HepG2 (cell line): ENCODE results near the gene SPECC1L. TPM values are rescaled to one million over a fixed set of nuclear protein-coding genes. Genes with fewer than 3 reads are reported as not detected.

Source experiments
- ATF7-NPFF ChIP-seq: sonication (generic); formaldehyde crosslinking; IDR thresholded peaks from 2 replicates; pipeline ENCODE4 v1.8.1; 2023; ENCODE audit warnings: mild to moderate bottlenecking, low read depth, missing genetic modification reagents, moderate library complexity
- FOXM1 ChIP-seq: sonication (generic); formaldehyde crosslinking; IDR thresholded peaks from 2 replicates; pipeline ENCODE4 v1.5.0; 2020; ENCODE audit warnings: missing genetic modification reagents
- HNRNPLL ChIP-seq: fragments of 200-400 bp; formaldehyde crosslinking; IDR thresholded peaks from 2 replicates; pipeline ENCODE4 v1.6.1; 2017; ENCODE audit warnings: mild to moderate bottlenecking, low read depth, low read length; ENCODE audit not compliant: poor library complexity, severe bottlenecking
- HOXD1 ChIP-seq: sonication (generic); formaldehyde crosslinking; IDR thresholded peaks from 2 replicates; pipeline ENCODE4 v1.5.0; 2020; ENCODE audit warnings: missing genetic modification reagents
- KLF11 ChIP-seq: IDR thresholded peaks from 2 replicates; pipeline ENCODE4 v1.6.1; 2016; ENCODE audit warnings: missing compliant biosample characterization
- MAZ ChIP-seq, 2 experiments: sonication (generic) in 1 of 2; formaldehyde crosslinking in 1 of 2; IDR thresholded peaks; 2 replicates each; pipeline versions ENCODE4 v1.5.0 to v1.6.1; 2012 to 2020; ENCODE audit warnings: low read depth in 2 of 2, mild to moderate bottlenecking in 2 of 2, borderline replicate concordance in 1 of 2, improper control_type of control experiment in 1 of 2, low read length in 1 of 2, missing genetic modification reagents in 1 of 2, moderate library complexity in 1 of 2
- RBFOX2 ChIP-seq: fragments of 200-400 bp; formaldehyde crosslinking; IDR thresholded peaks from 2 replicates; pipeline ENCODE4 v1.6.1; 2017; ENCODE audit warnings: low read depth, mild to moderate bottlenecking, low read length
- ZNF33B ChIP-seq: sonication (generic); formaldehyde crosslinking; IDR thresholded peaks from 2 replicates; pipeline ENCODE4 v1.5.1; 2020; ENCODE audit warnings: mild to moderate bottlenecking, missing genetic modification reagents
- ZNF446 ChIP-seq: sonication (generic); formaldehyde crosslinking; IDR thresholded peaks from 2 replicates; pipeline ENCODE4 v1.5.0; 2020; ENCODE audit warnings: mild to moderate bottlenecking, missing genetic modification reagents
- ZNF772 ChIP-seq: sonication (generic); formaldehyde crosslinking; IDR thresholded peaks from 2 replicates; pipeline ENCODE4 v1.5.0; 2020; ENCODE audit warnings: mild to moderate bottlenecking, missing genetic modification reagents
- ZNF83 ChIP-seq: sonication (generic); formaldehyde crosslinking; IDR thresholded peaks from 2 replicates; pipeline ENCODE4 v1.4.0; 2020; ENCODE audit warnings: missing genetic modification reagents, mild to moderate bottlenecking, borderline replicate concordance
- polyA plus RNA-seq, 8 experiments: library from polyadenylated mRNA; depleted of rRNA in 3 of 8; stranded (reverse) in 7 of 8; unstranded in 1 of 8; fragments of >200 nt; fragmentation: Illumina TruSeq in 4 of 8; extraction: Trizol in 4 of 8; gene quantifications; 2 replicates each; pipeline versions ENCODE4 v1.2.1 to v1.2.3, GENCODE V29; 2011 to 2016; ENCODE audit warnings: low read depth in 4 of 8, missing spikeins in 1 of 8, mixed read lengths in 1 of 8; ENCODE audit not compliant: insufficient read depth in 1 of 8
- total RNA-seq, 5 experiments: library from RNA; depleted of rRNA; stranded (reverse); fragments of >200 nt; fragmentation: Illumina TruSeq; extraction: Trizol; gene quantifications; 2 replicates each; pipeline ENCODE4 v1.2.3, GENCODE V29; 2016; ENCODE audit warnings: low read depth in 1 of 5
- TF ChIP-seq, protein P1 (sequence below): IDR thresholded peaks from 2 replicates; pipeline ENCODE4 v1.6.1; 2012; ENCODE audit warnings: inconsistent platforms
- TF ChIP-seq, protein P2 (sequence below), 2 experiments: sonication (generic) in 1 of 2; formaldehyde crosslinking in 1 of 2; IDR thresholded peaks; 2 replicates each; pipeline versions ENCODE4 v1.4.0 to v1.6.1; 2018 to 2020; ENCODE audit warnings: missing genetic modification reagents in 2 of 2, borderline replicate concordance in 1 of 2, low read depth in 1 of 2, mild to moderate bottlenecking in 1 of 2, missing biosample characterization in 1 of 2
- TF ChIP-seq, protein P3 (sequence below): sonication (generic); formaldehyde crosslinking; IDR thresholded peaks from 2 replicates; pipeline ENCODE4 v1.5.1; 2020; ENCODE audit warnings: mild to moderate bottlenecking, missing genetic modification reagents, moderate library complexity
- TF ChIP-seq, protein P4 (sequence below): sonication (generic); formaldehyde crosslinking; IDR thresholded peaks from 2 replicates; pipeline ENCODE4 v1.9.0; 2021; ENCODE audit warnings: missing genetic modification reagents, borderline replicate concordance
- TF ChIP-seq, protein P5 (sequence below): IDR thresholded peaks from 2 replicates; pipeline ENCODE4 v1.6.1; 2018; ENCODE audit warnings: missing genetic modification reagents, mild to moderate bottlenecking, missing compliant biosample characterization
- TF ChIP-seq, protein P6 (sequence below): sonication (generic); formaldehyde crosslinking; conservative IDR thresholded peaks from 2 replicates; pipeline ENCODE4 v1.8.0; 2022; ENCODE audit warnings: low read depth, missing genetic modification reagents

Gene SPECC1L
- total and polyA plus RNA-seq, 2 of the 13 experiments (the other 11 are each of a cell fraction or from before 2014, with no cell fraction given): 14.1 to 30.3 TPM

DNA sequence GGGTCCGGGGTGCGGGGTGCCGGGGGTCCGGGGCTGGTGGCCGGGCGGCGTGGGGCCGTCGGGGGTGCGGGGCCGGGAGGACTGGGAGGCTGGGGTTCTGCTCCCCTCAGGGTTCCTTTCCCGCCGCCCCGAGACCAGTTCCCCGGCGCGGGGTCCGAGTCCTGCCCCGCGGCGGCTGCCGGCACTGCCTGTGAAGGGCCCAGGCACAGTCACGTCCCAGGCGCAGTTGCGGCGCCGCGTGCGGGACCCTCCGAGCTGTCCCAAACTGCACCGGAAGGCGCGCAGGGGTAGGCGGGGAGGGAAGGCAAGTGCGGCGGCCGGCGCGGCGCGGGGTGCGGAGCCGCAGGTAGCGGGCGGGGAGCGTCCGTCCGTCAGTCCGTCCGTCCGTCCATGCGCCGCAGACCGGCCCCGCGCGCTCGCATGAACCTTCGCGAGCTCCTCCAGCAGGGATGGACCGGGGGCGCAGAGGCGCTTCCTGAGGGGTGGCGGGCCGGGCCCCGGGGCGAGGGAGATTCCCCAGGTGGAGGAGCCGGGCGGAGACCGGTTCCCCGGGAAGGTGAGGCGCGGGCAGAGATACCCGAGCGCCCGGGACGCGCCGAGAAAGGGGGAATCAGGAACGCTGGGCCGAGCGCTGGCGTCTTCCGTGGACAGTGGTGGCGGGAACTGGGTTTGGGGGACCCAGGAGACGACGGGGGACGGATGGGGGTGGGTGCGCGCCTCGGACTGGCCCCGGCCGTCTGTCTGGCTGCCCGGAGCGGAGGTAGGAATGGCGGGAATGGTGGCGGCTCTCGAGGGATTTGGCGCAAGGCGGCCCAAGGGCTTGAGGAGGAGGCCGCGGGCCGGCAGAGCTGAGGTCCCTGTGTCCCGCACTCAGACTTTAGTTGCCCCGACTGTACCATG lies 153.6 kb downstream of the SPECC1L start (continued):
- TF ChIP-seq ATF7-NPFF (peak; percentile 27; the same call in 1 of the 2 replicates), FOXM1 (CRISPR knock-in tag) (no peak), ZNF446 (no peak), ZNF83 (CRISPR knock-in tag) (0 out of 2 replicates have a peak, but pooled peaks have one; percentile 17), HNRNPLL (peak; percentile 81), RBFOX2 (peak; percentile 33; the same call in 1 of the 2 replicates), KLF11 (CRISPR knock-in tag) (no peak), HOXD1 (CRISPR knock-in tag) (no peak), ZNF33B (CRISPR knock-in tag) (no peak), MAZ (IDR thresholded peaks at IDR 0.05; ENCODE audit: borderline replicate concordance, low read depth, low read length) (no peak), MAZ (CRISPR knock-in tag; IDR thresholded peaks at IDR 0.05; ENCODE audit: low read depth) (0 out of 2 replicates have a peak, but pooled peaks have one; percentile 44), ZNF772 (peak; percentile 55; the same call in 1 of the 2 replicates)
- TF ChIP-seq, protein P1, sequence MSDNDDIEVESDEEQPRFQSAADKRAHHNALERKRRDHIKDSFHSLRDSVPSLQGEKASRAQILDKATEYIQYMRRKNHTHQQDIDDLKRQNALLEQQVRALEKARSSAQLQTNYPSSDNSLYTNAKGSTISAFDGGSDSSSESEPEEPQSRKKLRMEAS: peak; percentile 44
- TF ChIP-seq, protein P2, sequence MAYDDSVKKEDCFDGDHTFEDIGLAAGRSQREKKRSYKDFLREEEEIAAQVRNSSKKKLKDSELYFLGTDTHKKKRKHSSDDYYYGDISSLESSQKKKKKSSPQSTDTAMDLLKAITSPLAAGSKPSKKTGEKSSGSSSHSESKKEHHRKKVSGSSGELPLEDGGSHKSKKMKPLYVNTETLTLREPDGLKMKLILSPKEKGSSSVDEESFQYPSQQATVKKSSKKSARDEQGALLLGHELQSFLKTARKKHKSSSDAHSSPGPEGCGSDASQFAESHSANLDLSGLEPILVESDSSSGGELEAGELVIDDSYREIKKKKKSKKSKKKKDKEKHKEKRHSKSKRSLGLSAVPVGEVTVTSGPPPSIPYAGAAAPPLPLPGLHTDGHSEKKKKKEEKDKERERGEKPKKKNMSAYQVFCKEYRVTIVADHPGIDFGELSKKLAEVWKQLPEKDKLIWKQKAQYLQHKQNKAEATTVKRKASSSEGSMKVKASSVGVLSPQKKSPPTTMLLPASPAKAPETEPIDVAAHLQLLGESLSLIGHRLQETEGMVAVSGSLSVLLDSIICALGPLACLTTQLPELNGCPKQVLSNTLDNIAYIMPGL (CRISPR knock-in tag; IDR thresholded peaks at IDR 0.05; ENCODE audit: borderline replicate concordance in 1 of 2, low read depth in 1 of 2): peak in 1 of 2 experiments; percentile 63; a peak in 2 of 4 replicates
- TF ChIP-seq, protein P3, sequence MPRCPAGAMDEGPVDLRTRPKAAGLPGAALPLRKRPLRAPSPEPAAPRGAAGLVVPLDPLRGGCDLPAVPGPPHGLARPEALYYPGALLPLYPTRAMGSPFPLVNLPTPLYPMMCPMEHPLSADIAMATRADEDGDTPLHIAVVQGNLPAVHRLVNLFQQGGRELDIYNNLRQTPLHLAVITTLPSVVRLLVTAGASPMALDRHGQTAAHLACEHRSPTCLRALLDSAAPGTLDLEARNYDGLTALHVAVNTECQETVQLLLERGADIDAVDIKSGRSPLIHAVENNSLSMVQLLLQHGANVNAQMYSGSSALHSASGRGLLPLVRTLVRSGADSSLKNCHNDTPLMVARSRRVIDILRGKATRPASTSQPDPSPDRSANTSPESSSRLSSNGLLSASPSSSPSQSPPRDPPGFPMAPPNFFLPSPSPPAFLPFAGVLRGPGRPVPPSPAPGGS (CRISPR knock-in tag): peak; percentile 38; the same call in 1 of the 2 replicates
- TF ChIP-seq, protein P4, sequence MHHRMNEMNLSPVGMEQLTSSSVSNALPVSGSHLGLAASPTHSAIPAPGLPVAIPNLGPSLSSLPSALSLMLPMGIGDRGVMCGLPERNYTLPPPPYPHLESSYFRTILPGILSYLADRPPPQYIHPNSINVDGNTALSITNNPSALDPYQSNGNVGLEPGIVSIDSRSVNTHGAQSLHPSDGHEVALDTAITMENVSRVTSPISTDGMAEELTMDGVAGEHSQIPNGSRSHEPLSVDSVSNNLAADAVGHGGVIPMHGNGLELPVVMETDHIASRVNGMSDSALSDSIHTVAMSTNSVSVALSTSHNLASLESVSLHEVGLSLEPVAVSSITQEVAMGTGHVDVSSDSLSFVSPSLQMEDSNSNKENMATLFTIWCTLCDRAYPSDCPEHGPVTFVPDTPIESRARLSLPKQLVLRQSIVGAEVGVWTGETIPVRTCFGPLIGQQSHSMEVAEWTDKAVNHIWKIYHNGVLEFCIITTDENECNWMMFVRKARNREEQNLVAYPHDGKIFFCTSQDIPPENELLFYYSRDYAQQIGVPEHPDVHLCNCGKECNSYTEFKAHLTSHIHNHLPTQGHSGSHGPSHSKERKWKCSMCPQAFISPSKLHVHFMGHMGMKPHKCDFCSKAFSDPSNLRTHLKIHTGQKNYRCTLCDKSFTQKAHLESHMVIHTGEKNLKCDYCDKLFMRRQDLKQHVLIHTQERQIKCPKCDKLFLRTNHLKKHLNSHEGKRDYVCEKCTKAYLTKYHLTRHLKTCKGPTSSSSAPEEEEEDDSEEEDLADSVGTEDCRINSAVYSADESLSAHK (CRISPR knock-in tag): 0 out of 2 replicates have a peak, but pooled peaks have one; percentile 30
- TF ChIP-seq, protein P5, sequence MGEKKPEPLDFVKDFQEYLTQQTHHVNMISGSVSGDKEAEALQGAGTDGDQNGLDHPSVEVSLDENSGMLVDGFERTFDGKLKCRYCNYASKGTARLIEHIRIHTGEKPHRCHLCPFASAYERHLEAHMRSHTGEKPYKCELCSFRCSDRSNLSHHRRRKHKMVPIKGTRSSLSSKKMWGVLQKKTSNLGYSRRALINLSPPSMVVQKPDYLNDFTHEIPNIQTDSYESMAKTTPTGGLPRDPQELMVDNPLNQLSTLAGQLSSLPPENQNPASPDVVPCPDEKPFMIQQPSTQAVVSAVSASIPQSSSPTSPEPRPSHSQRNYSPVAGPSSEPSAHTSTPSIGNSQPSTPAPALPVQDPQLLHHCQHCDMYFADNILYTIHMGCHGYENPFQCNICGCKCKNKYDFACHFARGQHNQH (CRISPR knock-in tag): no peak
- TF ChIP-seq, protein P6, sequence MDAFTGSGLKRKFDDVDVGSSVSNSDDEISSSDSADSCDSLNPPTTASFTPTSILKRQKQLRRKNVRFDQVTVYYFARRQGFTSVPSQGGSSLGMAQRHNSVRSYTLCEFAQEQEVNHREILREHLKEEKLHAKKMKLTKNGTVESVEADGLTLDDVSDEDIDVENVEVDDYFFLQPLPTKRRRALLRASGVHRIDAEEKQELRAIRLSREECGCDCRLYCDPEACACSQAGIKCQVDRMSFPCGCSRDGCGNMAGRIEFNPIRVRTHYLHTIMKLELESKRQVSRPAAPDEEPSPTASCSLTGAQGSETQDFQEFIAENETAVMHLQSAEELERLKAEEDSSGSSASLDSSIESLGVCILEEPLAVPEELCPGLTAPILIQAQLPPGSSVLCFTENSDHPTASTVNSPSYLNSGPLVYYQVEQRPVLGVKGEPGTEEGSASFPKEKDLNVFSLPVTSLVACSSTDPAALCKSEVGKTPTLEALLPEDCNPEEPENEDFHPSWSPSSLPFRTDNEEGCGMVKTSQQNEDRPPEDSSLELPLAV (CRISPR knock-in tag): no peak
